ENCODE data around the gene VSTM2L. TPM values are rescaled to one million over a fixed set of nuclear protein-coding genes. Genes with fewer than 3 reads are reported as not detected.

Gene VSTM2L
- total RNA-seq, 4 donors from 2014 or later: 0.37 to 0.94 (median 0.62) TPM

DNA sequence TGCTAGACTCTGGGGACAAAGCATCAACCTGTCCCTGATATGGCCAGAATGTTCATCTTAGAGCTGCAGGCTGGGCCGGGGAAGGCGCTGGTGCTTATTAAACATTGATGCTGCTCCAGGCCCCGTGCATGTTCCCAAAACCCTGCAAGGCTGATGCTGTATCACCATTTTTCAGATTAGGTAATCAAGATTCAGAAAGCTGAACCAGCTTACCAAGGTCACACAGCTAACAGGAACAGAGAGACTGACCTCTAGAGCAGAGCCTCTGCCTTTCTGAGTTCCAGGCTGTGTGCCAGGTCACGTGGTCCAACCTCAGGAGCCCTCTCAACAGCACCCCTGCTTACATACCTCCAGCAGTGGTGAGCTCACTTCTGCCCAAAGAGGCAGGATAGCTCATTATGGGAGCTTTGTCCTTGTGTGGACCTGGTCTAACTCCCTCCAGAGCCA is 16.1 kb upstream of the VSTM2L start:
- ATAC-seq (ENCODE audit: low FRiP score) (no peak), DNase-seq (ENCODE audit: low spot score) (no peak)
- TF ChIP-seq, protein P1, sequence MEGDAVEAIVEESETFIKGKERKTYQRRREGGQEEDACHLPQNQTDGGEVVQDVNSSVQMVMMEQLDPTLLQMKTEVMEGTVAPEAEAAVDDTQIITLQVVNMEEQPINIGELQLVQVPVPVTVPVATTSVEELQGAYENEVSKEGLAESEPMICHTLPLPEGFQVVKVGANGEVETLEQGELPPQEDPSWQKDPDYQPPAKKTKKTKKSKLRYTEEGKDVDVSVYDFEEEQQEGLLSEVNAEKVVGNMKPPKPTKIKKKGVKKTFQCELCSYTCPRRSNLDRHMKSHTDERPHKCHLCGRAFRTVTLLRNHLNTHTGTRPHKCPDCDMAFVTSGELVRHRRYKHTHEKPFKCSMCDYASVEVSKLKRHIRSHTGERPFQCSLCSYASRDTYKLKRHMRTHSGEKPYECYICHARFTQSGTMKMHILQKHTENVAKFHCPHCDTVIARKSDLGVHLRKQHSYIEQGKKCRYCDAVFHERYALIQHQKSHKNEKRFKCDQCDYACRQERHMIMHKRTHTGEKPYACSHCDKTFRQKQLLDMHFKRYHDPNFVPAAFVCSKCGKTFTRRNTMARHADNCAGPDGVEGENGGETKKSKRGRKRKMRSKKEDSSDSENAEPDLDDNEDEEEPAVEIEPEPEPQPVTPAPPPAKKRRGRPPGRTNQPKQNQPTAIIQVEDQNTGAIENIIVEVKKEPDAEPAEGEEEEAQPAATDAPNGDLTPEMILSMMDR (IDR thresholded peaks at IDR 0.05): no peak

DNA sequence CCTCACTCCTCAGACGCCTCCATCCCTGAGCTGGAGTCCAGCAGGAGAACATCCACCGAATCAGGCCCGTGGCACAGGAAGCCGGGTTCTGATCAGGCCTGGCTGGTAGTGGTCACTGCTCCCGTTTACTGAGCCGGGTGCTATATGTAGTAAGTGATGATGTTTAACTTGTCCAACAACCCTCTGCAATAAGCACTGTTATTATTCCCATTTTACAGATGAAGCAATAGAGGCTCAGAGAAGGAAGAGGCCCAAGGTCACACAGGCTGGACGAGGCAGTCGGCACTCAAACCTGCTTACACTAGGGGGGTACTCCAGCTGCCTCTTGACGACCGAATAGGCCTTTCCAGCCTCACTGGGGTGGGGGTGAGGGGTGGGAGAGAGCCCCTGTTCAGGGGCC is 14.3 kb upstream of the VSTM2L start:
- TF ChIP-seq, protein P1 (IDR thresholded peaks at IDR 0.05): no peak
- DNase-seq (ENCODE audit: low spot score): no peak
- no peak for ATAC-seq (ENCODE audit: low FRiP score)

DNA sequence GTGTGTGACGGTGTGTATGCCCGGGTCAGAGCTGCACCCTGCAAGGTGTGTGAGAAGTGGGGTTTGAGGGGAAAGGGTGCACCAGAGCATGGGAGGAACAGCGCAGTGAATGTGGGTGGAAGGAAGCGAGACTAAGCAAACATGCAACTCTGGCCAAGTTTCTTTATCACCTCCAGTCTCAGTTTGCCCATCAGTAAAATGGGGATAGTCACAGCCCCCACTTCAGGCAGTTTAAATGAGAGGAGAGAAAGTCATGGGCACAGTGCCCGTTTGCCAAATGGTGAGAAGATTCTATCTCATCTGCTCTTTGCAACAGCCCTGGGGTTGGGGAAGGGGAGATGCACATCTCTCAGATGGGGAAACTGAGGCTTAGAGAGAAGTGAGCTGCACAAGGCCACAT is 12.8 kb upstream of the VSTM2L start:
- DNase-seq (ENCODE audit: low spot score) (no peak), ATAC-seq (ENCODE audit: low FRiP score) (no peak)
- TF ChIP-seq, protein P1 (IDR thresholded peaks at IDR 0.05): no peak

DNA sequence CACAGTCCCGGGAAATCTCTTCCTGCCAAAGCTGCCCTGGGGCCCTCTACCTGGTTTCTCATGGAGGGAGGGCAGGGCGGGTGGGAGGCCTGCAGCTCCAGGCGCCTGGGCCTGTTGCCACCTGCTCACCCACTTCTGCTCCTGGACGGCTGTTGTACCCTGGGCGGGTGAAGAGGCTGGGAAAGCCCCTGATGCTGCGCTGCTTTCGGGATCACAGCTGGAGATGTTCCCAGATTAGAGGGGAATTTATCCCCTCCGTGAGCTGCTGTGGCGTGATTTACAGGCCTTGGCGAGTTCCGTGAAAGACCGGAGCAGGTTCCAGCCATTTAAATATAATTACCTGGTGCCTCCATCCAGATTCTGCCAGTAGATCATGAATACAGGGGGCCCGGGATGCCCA is 12.3 kb upstream of the VSTM2L start:
- TF ChIP-seq, protein P1 (IDR thresholded peaks at IDR 0.05): no peak
- DNase-seq (ENCODE audit: low spot score): no peak
- ATAC-seq (ENCODE audit: low FRiP score): no peak

DNA sequence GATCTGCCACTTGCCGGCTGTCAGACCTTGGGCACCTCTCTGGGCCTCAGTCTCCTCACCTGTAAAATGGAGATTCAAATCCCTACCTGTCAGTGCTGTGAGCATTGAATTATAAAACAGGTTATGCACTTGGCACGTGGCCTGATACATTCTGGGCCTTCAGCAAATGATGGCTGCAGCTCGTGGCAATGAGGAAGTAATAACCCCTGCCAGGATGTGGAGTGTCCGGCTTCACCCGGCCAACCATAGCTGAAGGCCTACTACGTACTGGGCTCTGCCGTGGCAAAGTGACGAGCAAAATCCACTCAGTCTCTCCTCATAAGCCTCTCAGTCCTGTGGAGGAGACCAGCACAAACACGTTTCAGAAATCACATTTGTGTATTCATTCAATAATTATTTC is 10.9 kb upstream of the VSTM2L start:
- DNase-seq (ENCODE audit: low spot score) (no peak), ATAC-seq (ENCODE audit: low FRiP score) (no peak)
- TF ChIP-seq, protein P1 (IDR thresholded peaks at IDR 0.05): no peak

DNA sequence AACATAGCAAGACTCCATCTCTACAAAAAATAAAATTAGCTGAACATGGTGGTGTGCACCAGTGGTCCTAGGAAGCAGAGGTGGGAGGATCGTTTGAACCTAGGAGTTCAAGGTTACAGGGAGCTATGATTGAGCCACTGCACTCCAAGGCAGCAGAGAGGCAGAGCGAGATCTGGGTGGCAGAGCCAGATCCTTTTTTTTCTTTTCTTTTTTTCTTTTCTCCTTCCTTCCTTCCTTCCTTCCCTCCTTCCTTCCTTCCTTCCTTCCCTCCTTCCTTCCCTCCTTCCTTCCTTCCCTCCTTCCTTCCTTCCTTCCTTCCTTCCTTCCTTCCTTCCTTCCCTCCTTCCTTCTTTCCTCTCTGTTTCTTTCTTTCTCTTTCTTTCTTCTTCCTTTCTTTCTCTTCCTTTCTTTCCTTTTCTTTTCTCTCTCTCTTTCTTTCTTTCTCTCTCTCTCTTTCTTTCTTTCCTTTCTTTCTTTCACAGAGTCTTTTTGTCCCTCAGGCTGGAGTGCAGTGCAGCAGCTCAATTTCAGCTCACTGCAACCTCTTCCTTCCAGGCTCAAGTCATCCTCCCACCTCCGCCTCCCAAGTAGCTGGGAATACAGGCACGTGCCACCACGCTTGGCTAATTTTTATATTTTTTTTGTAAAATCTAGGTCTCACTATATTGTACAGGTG is 9.2 kb upstream of the VSTM2L start:
- DNase-seq (ENCODE audit: low spot score): no peak
- TF ChIP-seq, protein P1 (IDR thresholded peaks at IDR 0.05): no peak
- ATAC-seq (ENCODE audit: low FRiP score): no peak

DNA sequence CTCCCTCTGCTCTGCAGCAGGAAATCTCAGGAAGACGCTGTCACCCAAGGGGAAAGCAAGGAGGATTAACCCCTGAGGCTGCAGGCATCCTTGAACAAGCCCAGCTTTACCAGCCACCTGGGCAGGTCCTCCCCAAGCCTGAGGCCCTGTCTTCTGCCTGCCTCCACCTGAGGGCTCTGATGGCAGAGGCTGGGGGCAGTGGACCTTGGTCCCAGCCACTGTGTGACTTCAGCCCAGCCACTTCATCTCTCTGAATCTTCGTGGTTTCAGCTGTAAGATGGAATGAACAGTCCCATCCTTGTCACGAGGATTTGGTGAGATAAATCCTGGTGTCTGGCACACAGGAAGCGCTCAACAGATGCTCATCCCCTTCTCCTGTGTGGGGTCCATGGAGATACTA is 8.5 kb upstream of the VSTM2L start:
- TF ChIP-seq, protein P1 (IDR thresholded peaks at IDR 0.05): no peak
- no peak for ATAC-seq (ENCODE audit: low FRiP score)
- no peak for DNase-seq (ENCODE audit: low spot score)
